G401 (cell line): ENCODE data around the gene PAPLN. TPM values are rescaled to one million over a fixed set of nuclear protein-coding genes. Genes with fewer than 3 reads are reported as not detected.

Experiments
- DNase-seq: peaks from one replicate; pipeline ENCODE4 v3.0.0-alpha.2; 2015; ENCODE audit warnings: low spot score
- in situ Hi-C: cut with HindIII; loops from 2 replicates; pipeline ENCODE4 v1.10.0; 2016; ENCODE audit warnings: low sequenced_read_pairs, mixed read lengths
- total RNA-seq: library from RNA; depleted of rRNA; stranded (reverse); fragments of >200 nt; shearing (Covaris generic); gene quantifications from 2 replicates; pipeline ENCODE4 v1.2.3, GENCODE V29; 2014

PAPLN gene
- total RNA-seq, 1 experiment from 2014 or later = not detected

DNA sequence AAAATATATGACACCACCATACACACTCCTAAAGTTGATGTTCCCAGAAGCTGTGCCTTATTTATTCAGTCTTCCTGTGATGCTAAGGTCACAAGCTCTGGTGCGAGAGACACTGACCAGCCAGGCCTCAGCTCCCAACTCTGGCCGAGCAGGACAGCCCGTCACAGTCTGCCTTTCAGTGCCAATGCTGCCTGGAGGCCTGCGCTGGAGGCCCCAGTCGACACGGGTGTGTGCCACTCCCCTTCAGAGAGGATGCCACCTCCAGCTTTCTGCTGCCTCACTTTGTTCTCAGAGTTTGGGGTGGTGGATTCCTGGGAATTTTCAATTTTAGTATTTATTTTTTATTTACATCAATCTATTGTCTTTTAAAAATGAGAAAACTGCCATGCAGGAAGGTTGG, 7.3 kb upstream of the PAPLN start:
- DNase-seq = no peak
- in situ Hi-C loops = no loop called here

DNA sequence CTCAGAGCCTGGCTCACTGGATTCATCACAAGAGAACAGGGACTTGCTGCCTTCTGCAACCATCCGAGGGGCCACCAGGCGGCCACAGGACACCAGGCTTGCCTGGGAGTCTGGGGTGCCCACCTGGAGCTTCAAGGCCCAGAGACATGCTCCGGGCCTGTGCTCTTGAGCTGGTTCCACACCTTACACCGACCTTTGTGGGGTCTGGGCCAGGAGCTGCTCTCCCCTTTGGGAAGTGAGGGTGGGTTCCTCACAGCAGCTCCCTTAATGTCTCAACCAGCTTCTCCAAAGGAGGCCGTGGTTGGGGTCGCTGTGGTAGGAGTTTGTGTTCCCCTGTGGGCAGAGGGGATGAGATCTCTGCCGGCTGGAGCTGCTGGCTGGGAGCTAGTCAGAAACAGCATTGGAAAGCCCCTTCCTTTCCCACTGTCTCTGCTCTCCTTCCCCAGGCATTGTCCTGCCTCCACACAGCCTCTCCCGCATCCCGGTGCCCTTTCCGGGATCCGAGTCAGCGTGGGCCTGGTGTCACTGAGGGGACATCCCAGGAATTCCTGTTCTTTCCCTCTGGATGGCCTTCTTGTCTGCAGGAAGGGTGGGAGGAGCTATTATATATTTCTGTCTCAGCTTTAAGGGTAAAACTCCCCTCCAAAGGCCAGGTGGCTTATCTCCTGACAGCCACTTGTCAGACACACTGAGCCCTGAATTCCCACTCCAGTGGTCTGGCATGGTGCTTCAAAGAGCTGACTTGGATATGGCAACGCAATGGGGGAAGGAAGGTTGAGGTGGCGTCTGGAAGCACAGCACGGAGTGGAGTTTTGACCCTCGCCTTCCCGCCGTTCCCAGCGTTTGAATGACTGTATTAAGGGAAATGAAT, 5.1 kb upstream of the PAPLN start:
- no peak for DNase-seq
- in situ Hi-C loops = no loop called here

DNA sequence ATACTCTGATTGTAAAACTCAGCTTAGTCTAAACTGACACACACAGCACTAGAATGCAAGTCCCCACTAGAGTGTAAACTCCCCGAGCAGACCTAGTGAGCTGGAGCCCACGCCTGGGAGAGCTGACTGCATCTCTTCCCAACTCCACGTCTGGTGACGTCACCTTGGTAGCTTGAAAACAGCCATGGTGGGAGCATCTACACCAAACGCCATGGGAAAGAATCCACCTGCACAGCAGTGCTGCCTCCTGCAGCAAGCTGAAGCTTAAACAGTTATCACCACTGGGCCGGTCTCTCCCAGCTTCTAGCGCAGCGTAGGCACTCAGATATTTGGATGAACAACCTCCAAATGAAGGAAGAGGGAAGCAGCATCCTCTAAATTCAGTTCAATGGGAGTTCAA, 4.3 kb upstream of the PAPLN start:
- in situ Hi-C loops = no loop called here
- no peak for DNase-seq

DNA sequence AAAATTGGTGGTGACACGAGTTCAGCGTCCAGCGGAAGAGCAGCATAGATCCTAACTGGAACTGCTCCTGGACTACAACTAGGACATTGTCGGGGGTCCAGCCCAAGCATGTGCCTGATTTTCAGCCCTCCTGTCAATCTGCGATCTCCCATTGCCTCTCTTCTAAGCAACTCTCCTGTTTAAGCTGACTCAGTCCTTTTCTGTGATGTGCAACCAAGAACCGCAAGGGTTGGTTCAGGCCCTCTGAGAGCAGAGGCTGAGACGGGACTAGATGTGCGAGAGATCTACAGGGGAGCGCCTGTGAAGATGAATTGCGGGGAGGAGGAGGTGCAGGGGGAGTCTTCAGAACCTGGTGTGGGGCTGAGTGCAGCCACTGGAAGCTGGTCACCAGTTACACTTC, 3.7 kb upstream of the PAPLN start:
- in situ Hi-C loops = no loop called here
- no peak for DNase-seq

DNA sequence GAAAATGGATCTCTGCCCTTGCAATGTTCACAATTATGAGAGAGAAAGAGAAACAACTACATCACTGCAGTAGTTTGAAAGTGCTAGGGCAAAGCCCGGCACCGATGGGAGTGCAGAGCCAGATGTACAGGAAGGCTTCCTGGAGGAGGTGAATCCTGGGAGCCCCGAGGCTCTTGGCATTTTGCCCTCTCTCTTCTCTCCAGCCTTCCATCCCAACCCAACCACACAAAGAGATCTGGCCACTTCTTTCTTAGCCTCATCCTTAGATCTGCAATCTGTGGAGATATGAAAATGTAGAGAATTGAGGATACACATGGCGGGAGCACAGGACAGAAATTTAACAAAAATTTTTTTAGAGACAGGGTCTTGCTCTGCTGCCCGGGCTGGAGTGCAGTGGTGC, 3.3 kb upstream of the PAPLN start:
- in situ Hi-C loops = no loop called here
- no peak for DNase-seq

DNA sequence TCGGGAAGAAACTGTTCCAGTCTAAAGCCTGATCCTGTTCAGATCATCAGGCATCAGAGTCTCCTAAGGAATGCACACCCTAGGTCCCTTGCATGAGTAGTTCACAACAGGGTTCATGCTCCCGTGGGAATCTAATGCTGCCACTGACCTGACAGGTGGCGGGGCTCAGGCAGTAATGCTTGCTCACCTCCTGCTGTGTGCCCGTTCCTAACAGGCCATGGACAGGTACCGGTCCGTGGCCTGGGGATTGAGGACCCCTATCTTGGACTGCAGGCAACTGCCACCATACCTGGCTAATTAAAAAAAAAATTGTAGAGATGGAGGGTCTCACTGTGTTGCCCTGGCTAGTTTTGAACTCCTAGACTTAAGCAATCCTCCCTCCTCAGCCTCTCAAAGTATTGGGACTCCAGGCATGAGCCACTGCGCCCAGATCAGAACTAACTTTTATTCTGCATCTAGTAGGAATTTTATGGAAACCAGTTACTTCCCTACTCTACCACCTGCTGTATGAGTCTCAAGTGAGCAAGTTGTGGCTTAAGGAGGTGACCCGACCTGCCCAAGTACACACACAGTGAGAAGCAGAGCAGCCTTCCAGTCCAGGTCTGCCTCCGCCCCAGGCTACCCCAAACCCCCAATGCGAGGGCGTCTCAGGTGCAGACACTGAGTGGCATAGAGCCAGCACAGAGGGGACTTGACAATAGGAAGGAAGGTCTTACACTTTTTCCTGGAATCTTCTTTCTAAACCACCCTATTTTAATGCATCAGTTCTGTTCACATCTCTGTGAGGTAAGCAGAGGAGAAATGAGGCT, 2.5 kb upstream of the PAPLN start:
- in situ Hi-C loops = no loop called here
- DNase-seq = no peak

DNA sequence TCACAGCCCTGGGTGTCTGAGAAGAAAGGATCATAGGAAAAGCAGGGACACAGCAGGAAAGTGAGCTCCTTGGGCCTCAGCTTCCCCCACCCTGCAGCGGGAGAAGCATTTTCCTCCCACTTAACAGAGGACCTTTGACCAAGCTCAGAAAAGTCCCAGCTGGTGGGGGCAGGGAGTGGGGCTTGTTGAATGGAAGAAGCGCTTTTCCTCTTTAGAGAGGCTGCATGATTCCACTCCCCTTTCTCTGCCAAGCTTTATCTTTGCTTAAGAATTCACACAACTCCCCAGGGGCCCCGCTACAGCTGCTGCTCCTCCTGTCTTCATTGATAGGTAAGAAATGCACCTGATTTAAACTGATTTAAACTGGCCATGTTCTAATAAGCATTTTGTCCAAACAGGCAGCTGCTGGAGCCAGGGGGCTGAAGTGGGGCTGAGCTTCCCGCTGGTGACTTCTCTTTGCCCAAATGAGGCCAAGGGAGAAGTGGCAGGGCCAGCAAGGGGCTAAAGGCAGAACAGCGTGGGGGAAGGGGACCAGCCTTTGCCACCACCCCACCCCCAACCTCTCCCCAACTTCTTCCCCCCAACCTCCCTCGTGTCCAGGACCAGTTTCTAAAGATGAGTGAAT, 1.7 kb upstream of the PAPLN start:
- DNase-seq = no peak
- in situ Hi-C loops = no loop called here

DNA sequence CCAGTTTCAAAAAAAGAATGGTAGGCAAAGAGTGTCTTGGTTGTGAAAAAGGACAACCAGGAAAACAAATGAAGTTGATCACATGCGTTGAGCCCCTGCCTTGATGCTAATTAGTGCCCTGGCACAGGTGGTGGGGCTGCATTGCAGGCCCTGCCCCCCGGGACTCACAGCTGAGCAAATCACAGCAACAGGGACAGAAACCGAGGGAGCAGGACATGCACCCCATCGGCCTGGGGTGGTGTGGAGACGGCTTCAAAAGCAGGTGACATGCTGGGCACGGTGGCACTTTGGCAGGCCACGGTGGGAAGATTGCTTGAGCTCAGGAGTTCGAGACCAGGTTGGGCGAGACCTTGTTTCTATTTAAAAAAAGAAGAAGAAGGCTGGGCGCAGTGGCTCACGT, 1.1 kb upstream of the PAPLN start:
- DNase-seq = no peak
- in situ Hi-C loops = no loop called here

DNA sequence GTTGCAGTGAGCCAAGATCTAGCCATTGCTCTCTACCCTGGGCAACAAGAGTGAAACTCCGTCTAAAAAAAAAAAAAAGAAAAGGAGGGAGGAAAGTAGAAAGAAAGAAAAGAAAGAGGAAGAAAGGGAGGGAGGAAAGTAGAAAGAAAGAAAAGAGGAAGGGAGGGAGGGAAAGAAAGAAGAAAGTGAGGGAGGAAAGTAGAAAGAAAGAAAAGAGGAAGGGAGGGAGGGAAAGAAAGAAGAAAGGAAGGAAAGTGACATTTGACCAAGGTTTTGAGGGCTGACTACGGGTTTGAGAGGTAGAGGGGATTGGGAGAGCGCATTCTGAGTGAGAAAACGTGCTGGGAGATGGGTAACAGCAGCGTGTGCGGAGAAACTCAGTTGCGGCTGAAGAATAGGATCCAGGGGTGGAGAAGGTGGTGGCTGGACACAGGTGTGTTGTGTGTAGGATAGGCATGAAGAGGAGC, 521 bp upstream of the PAPLN start:
- in situ Hi-C loops = no loop called here
- DNase-seq = no peak

DNA sequence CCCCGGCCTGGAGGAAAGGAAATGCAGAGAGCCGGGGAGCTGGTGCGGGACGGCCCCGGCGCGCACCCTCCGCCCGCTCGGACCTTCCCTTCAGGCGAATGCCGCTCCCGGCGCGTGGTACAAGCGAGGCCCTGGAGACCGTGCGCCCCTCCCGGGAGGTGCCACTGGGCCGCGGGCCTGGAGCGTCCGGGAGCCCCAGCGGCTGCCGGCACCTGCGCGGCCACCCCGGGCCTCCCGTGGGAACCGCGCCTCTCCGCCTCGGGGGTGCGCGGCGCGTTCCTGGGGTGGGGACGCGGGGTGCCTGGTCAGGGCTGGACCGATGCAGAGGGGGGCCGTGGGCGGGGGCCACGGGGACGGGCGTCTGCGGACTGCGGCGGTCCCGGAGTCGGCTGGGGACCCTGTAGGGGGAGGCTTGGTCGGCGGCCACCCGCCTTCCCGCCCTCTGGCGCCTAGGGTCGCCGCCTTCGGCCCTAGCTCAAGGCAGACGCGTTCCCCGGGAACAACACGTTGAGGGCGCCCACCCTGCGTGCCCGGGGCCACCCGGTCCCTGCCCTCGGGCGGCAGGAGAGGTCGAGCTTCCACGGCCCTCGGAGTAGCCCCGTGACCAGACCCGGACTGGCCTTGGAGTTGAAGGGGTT, 599 bp downstream of the PAPLN start:
- in situ Hi-C loops = no loop called here
- no peak for DNase-seq

DNA sequence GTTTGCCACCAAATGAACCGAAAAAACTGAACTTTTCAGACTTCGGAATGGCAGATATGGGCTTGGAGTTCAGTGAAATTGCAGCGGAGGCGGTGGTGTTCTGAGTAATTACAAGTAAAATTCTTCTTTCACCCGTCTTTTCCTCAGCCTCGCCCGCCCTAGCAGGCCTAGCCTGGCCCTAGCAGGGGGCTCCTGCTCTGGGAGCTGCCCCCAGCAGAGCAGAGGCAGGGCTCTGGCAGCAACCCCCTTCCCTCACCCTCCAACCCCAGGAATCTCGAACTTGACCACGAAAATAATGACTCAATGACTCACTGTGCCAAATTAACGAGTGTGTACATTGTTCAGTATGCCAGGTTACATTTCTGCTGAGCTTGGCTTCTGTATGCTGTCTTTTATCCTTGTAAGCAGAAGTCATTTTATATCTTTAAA, 1.1 kb downstream of the PAPLN start:
- in situ Hi-C loops = no loop called here
- DNase-seq = no peak

DNA sequence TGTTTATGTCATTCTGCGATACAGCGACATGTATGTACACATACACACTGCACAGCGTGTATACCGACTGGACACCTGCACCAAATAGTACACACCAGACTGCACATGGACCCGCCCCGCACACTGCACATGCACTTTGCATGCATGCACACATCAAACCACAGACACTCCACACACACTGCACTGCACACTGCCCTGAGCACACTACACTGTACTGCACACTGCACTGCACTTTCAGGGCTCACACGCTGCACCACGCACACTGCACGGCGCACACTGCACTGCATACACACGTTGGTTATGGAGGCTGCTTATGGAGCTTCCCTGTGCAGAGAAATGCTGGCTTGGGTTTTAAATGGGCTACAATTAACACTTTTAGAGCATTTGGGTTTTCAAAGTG, 1.6 kb downstream of the PAPLN start:
- in situ Hi-C loops = no loop called here
- DNase-seq = no peak

DNA sequence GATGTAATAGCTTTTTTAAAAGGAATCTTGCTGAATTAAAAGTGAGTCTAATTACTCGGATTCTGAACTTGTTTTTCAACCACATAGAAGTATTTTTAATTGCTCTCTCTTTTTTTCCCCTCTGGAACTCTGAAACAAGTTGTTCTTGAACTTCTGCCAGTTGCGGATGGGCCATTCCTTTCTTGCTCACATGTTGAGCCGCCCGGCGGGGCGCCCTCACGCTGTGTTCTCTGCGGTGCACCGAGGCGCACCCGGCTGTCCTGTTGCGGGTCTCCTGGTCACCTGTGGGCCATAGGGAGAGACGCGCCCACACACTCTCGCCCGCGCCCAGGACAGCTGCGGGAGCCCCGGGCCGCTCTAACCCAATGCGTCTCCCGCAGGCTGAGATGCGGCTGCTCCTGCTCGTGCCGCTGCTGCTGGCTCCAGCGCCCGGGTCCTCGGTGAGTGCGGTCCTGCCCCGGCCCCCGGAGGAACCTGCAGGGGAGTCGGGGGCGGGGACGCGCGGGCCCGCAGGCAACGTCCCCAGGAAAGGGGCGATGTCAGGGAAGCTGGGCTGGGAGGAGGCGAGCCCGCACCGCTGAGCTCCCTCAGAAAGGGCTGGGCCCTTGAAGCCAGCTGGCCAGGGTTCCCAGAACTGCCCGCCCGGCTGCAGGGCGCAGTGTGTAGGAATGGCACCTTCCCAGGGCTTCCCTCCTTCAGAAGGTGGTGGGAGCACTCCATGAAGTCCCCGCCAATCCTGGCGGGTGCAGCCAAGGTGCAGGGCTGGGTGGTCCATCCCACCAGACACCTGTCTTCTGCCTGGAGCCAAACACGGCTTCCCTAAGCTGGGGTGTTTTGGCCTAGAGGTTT, 2.3 kb downstream of the PAPLN start:
- DNase-seq = peak; percentile 11
- in situ Hi-C loops = no loop called here

DNA sequence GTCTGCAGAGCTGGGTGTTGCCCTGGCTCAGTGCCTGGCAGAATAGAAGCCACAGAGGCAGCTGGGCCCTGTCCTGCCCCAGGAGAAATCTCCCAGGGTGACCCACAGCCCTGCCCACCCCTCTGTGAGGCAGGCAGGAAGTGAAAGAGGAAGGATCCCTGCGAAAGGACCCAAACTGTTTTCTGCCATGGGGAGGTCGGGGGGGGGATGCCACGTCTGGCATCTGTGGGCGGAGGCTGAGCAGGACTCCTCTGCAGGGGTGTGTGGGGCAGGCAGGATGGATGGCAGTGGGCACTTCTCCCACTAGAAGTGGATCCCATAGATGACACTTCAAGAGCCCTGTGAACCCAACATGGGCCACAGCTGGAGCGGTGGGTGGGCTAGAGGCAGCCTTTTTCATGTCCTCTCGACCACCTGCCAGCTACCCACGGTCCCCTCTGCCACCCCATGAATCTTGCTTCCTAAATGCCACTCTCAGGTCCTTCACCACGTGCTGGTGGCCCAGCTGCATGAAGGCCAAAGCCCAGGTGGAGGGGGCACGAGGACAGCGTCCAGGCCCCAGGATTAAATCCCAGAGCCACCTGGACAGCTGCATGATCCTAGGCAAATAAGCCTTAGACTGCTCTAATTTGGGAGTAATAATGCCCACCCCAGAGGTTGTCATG, 3.6 kb downstream of the PAPLN start:
- no peak for DNase-seq
- in situ Hi-C loops = no loop called here

DNA sequence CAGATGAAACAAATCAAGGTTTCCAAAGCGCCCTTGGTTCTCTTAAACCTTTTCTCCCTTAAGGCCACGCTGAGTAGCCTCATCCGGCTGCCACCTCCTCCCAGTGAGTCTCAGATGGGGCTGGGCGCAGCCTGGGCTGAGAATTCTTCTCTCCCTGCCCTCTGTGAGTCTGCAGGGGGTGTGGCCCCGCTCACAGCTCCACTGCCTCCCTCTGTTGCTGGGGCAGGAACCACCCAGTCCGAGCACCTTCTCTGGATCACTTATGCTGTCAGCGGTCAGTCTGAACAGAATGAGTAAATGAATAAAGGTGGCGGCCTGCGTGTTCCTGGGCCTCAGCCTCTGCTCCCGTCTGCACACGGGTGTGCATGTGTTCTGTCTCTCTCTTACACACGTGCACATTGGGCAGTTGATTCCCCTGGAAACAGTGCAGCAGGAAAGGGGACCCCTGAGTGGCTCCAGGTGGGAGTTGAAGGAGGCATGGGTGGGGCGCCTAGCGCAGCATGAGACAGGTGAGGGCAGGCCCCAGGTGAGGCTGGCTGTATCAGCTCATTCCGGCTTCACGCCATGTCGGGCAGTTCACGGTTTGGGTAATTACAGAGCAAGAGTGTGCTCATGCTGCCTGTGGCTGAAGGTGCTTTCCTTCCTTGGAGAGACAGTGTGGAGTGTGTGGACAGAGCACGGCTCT, 4.3 kb downstream of the PAPLN start:
- in situ Hi-C loops = no loop called here
- no peak for DNase-seq

DNA sequence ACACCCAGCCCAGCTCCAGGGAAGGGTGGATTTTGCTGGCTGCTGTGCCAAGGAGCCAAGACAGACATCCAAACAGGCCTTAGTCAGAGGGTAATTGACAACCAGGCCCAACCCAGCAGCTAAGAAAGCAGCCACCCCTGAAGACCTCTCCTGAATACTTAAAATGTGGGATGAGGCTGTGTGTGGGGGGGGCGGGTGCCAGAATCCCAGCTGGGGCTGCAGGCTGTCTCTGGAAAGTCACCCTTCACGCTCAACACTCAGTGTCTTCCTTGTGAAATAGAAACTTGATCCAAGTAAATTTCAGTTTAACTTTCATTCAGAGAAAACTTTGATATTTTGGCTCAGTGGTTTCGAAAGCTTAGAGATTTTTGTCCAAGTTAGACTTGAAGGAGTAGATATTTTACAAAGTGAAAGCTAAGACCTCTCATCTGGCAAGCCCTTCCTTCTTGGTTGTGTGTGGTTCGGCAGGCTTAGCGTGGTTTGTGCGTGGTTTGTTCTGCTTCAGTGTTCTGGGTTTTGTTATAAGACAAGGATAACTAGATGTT, 5.1 kb downstream of the PAPLN start:
- in situ Hi-C loops = no loop called here
- DNase-seq = peak; percentile 14

DNA sequence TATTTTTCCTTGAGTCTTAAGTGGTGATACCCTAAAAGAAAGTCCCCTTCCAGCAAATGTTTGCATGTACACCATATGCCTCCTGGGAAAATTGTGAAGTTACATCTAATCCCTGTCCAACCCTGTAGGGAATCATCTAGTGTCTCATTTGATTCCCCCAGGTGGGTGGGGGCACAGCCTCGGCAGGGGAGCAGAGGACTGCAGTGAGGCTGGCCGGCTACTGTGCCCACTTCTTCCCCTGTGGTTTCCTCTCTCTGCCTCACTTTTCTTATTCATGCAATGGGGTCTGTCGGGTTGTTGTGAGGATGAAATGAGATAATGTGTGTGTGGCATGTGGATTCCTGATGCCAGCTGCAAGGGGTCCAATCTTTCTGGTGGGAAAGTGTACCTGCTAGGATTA, 6.0 kb downstream of the PAPLN start:
- DNase-seq = no peak
- in situ Hi-C loops = no loop called here
